Neural crest cell (in vitro differentiated cells): ENCODE data around the gene CBL. TPM values are rescaled to one million over a fixed set of nuclear protein-coding genes. Genes with fewer than 3 reads are reported as not detected.
"Not testable (repeated sequence)": the region's sequence is repeated elsewhere in the genome, so short reads cannot be mapped to it uniquely, and the experiment has no call there.

ENCODE experiments used
- DNase-seq: peaks from one replicate; pipeline ENCODE4 v3.0.0; 2021; ENCODE audit warnings: low read depth, mixed read lengths, low spot score
- H3K27ac Mint-ChIP-seq: one replicate; pipeline ENCODE4 v1.8.0; 2021; ENCODE audit warnings: mild to moderate bottlenecking, mixed read lengths; ENCODE audit not compliant: unreplicated experiment
- H3K27me3 Mint-ChIP-seq: 2 replicates; pipeline ENCODE4 v1.8.0; 2021; ENCODE audit warnings: low read depth, mild to moderate bottlenecking, mixed read lengths
- H3K36me3 Mint-ChIP-seq: 2 replicates; pipeline ENCODE4 v1.8.0; 2021; ENCODE audit warnings: low read depth, mild to moderate bottlenecking, mixed read lengths
- H3K4me1 Mint-ChIP-seq: 2 replicates; pipeline ENCODE4 v1.8.0; 2021; ENCODE audit warnings: mixed read lengths
- H3K4me3 Mint-ChIP-seq: one replicate; pipeline ENCODE4 v1.8.0; 2021; ENCODE audit warnings: mild to moderate bottlenecking, mixed read lengths
- H3K9me3 Mint-ChIP-seq: 2 replicates; pipeline ENCODE4 v1.8.0; 2021; ENCODE audit warnings: mixed read lengths
- CTCF ChIP-seq: fragments of 200-600 bp; sonication (generic); conservative IDR thresholded peaks from 2 replicates; pipeline ENCODE4 v1.5.0; 2021; ENCODE audit warnings: antibody characterized with exemption, mild to moderate bottlenecking
- total RNA-seq: library from RNA; stranded (reverse); gene quantifications from 2 replicates; pipeline ENCODE4 v1.2.1, GENCODE V29; 2021

Gene CBL
- total RNA-seq, 1 donor from 2014 or later = 43.5 TPM

- Mint-ChIP-seq H3K27ac (peak overlapping the region; percentile 43), H3K36me3 (no peaks in the 10 kb centered on the region), H3K9me3 (no peaks in the 10 kb centered on the region), H3K4me1 (no peaks in the 10 kb centered on the region), H3K4me3 (no peak overlapping the region), H3K27me3 (no peaks in the 10 kb centered on the region)
- no peak for TF ChIP-seq CTCF
- DNase-seq = no peak
These were observed 44.3 kb upstream of the CBL start for GRCh38 chr11:119161871-119162270.

DNA sequence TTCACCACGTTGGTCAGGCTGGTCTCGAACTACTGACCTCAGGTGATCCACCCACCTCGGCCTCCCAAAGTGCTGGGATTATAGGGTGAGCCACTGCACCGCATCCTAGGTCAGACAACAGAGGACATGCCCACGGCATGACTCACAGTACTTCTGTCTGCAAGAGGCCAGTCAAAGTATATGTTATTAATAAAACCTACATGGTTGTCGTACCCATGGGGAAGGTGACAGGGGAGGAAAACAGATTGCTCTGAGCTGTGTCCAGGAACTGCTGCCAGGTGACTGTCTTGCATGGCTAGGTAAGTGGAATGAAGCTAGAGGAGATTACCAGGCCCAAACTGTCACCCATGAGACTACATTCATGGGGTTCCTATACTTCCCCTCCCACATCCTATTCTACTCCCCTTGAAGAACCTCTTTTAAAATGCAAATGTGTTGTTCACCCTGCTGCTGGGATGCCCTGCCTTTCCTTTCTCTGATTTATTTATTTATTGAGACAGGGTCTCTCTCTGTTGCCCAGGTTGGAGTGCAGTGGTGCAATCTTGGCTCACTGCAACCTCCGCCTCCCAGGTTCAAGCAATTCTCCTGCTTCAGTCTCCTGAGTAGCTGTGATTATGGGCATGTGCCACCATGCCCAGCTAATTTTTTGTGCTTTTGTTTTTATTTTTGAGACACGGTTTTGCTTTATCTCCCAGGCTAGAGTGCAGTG, 39.6 kb upstream of the CBL start:
- Mint-ChIP-seq H3K4me1 (peaks cover 7% of the 10 kb centered on the region), H3K27ac (no peak overlapping the region), H3K4me3 (no peak overlapping the region), H3K36me3 (no peaks in the 10 kb centered on the region), H3K9me3 (no peaks in the 10 kb centered on the region), H3K27me3 (no peaks in the 10 kb centered on the region)
- TF ChIP-seq CTCF = no peak
- DNase-seq = no peak

GRCh38 chr11:119167077-119167458, 39.1 kb upstream of the CBL start:
- H3K27ac Mint-ChIP-seq, H3K9me3 Mint-ChIP-seq, H3K27me3 Mint-ChIP-seq, H3K4me1 Mint-ChIP-seq, H3K36me3 Mint-ChIP-seq, H3K4me3 Mint-ChIP-seq, DNase-seq: not testable (repeated sequence)

- Mint-ChIP-seq H3K9me3 (no peaks in the 10 kb centered on the region), H3K36me3 (no peaks in the 10 kb centered on the region), H3K27ac (no peak overlapping the region), H3K4me3 (peak overlapping the region; percentile 75), H3K4me1 (peaks cover 11% of the 10 kb centered on the region), H3K27me3 (no peaks in the 10 kb centered on the region)
- TF ChIP-seq CTCF = no peak
- no peak for DNase-seq
These were observed 38.2 kb upstream of the CBL start for GRCh38 chr11:119167933-119168332.

- Mint-ChIP-seq H3K27me3 (no peaks in the 10 kb centered on the region), H3K27ac (peak within 1 kb of the TSS; percentile 88), H3K36me3 (no peaks in the 10 kb centered on the region), H3K9me3 (no peaks in the 10 kb centered on the region), H3K4me3 (peak within 1 kb of the TSS; percentile 85), H3K4me1 (peaks cover 11% of the 10 kb centered on the region)
- peak; percentile 75 for TF ChIP-seq CTCF
- peak; percentile 80 for DNase-seq
These were observed 37.5 kb upstream of the CBL start, which contains the start of gene NLRX1 for GRCh38 chr11:119168471-119169281. Gene NLRX1, plus strand, starts transcription at chr11:119168725. Its CDS starts 2,679 bp downstream, at chr11:119171404.

- Mint-ChIP-seq H3K27ac (peak overlapping the region; percentile 88), H3K27me3 (no peaks in the 10 kb centered on the region), H3K36me3 (no peaks in the 10 kb centered on the region), H3K9me3 (no peaks in the 10 kb centered on the region), H3K4me3 (peak overlapping the region; percentile 85), H3K4me1 (peaks cover 11% of the 10 kb centered on the region)
- no peak for TF ChIP-seq CTCF
- DNase-seq = no peak
These were observed 36.8 kb upstream of the CBL start for GRCh38 chr11:119169282-119169719.
